CD4-positive, alpha-beta T cell treated with Interleukin-21 for 1 hour (primary cell): ENCODE results near the gene SNAI1.
A peak's percentile ranks its signal among the peaks of the same experiment; 100 is the strongest.
"Not testable (repeated sequence)": the region's sequence is repeated elsewhere in the genome, so short reads cannot be mapped to it uniquely, and the experiment has no call there.

Experiments
- DNase-seq: peaks from one replicate; pipeline ENCODE4 v3.0.0-alpha.2; 2020

Gene SNAI1

GRCh38 chr20:49987015-49987867, 4.5 kb downstream of the SNAI1 start:
- no peak for DNase-seq

GRCh38 chr20:49987868-49988690, 5.3 kb downstream of the SNAI1 start:
- DNase-seq: no peak

GRCh38 chr20:49989234-49990065, 6.7 kb downstream of the SNAI1 start:
- no peak for DNase-seq

GRCh38 chr20:49990271-49990720, 7.5 kb downstream of the SNAI1 start:
- no peak for DNase-seq

- DNase-seq: no peak
These were observed 10.5 kb downstream of the SNAI1 start for GRCh38 chr20:49993301-49993751.

GRCh38 chr20:49995586-49995985, 12.8 kb downstream of the SNAI1 start:
- DNase-seq: no peak

- not testable (repeated sequence) for DNase-seq
These were observed 15.9 kb downstream of the SNAI1 start for GRCh38 chr20:49998478-49999188.

GRCh38 chr20:49999329-49999728, 16.5 kb downstream of the SNAI1 start:
- no peak for DNase-seq

GRCh38 chr20:50000548-50001222, 17.9 kb downstream of the SNAI1 start:
- not testable (repeated sequence) for DNase-seq

GRCh38 chr20:50001784-50002311, 19.1 kb downstream of the SNAI1 start:
- no peak for DNase-seq

- DNase-seq: peak; percentile 13
These were observed 20.5 kb downstream of the SNAI1 start for GRCh38 chr20:50003253-50003656.

GRCh38 chr20:50004229-50004628, 21.4 kb downstream of the SNAI1 start:
- DNase-seq: no peak

- no peak for DNase-seq
These were observed 22.7 kb downstream of the SNAI1 start for GRCh38 chr20:50005471-50005981.

- DNase-seq: no peak
These were observed 24.6 kb downstream of the SNAI1 start for GRCh38 chr20:50007369-50007768.

- DNase-seq: no peak
These were observed 25.2 kb downstream of the SNAI1 start for GRCh38 chr20:50008007-50008406.

GRCh38 chr20:50009521-50010454, 27.0 kb downstream of the SNAI1 start:
- DNase-seq: no peak

GRCh38 chr20:50011597-50011996, 28.8 kb downstream of the SNAI1 start:
- DNase-seq: not testable (repeated sequence)

GRCh38 chr20:50012282-50013263, 29.8 kb downstream of the SNAI1 start:
- DNase-seq: no peak

- no peak for DNase-seq
These were observed 31.2 kb downstream of the SNAI1 start for GRCh38 chr20:50013976-50014375.
